Measurements from ENCODE around the gene NYAP2. TPM values are rescaled to one million over a fixed set of nuclear protein-coding genes. Genes with fewer than 3 reads are reported as not detected.
A peak's percentile ranks its signal among the peaks of the same experiment; 100 is the strongest.

NYAP2 gene
- polyA plus RNA-seq, 6 donors from 2014 or later = not detected

GRCh38 chr2:225600444-225600843, 200.9 kb downstream of the NYAP2 start:
- ATAC-seq (ENCODE audit: low read depth in 2 of 2) (no peak), DNase-seq (no peak)
- Mint-ChIP-seq H3K36me3 (no peaks in the 10 kb centered on the region), H3K4me3 (no peak overlapping the region), H3K4me1 (no peaks in the 10 kb centered on the region), H3K27ac (no peak overlapping the region), H3K27me3 (no peaks in the 10 kb centered on the region), H3K9me3 (peaks cover 0 to 11% (median 2%) of the 10 kb centered on the region in 7 donors)

GRCh38 chr2:225600865-225601264, 201.4 kb downstream of the NYAP2 start:
- Mint-ChIP-seq H3K9me3 (peaks cover 0 to 11% (median 2%) of the 10 kb centered on the region in 7 donors), H3K27me3 (no peaks in the 10 kb centered on the region)
- no peak for ATAC-seq (ENCODE audit: low read depth in 2 of 2)

DNA sequence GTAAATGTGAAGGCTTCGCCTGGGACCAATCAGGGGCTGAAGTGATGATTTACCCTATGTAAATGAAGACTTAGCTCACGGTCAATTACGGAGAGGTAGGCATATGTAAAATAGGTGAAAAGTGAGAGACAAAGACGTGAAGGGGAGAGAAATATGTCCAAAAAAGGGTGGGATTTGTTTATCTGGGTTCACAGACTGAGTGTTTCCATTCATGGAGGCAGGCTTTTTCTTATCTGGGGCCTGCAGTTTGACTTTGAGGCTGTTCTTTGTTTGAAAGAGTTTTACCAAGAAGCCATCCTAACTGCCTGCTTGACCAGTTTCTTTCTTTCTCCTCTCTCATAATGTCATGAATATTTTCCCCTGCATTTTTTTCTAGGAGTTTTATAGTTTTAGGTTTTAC, 202.7 kb downstream of the NYAP2 start:
- Mint-ChIP-seq H3K27me3 (no peaks in the 10 kb centered on the region), H3K36me3 (no peaks in the 10 kb centered on the region), H3K27ac (no peak overlapping the region), H3K9me3 (peaks cover 0 to 11% (median 2%) of the 10 kb centered on the region in 7 donors), H3K4me1 (no peaks in the 10 kb centered on the region), H3K4me3 (no peak overlapping the region)
- DNase-seq = no peak
- no peak for ATAC-seq (ENCODE audit: low read depth in 2 of 2)

More at GRCh38 chr2:225600865-225601264, 201.4 kb downstream of the NYAP2 start:
- DNase-seq = no peak
- Mint-ChIP-seq H3K4me1 (no peaks in the 10 kb centered on the region), H3K4me3 (no peak overlapping the region), H3K36me3 (no peaks in the 10 kb centered on the region), H3K27ac (no peak overlapping the region)

DNA sequence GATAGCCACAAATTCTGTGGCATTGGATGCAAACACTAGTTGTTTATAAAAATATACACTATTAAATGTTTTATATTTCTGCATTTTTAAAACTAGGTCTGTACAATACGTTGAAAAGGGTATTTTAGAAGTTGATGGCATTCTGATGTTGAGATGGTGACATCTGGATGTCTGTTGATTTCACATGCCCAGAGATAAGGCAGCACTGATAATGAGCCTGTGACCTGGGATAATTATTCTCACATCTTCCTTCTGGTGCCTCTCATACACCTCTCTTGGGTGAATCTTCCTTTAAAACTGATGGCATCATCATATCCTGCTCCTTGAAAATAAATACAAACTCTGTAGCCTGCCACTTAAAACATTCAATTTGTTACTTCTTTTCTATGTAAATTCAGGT, 208.6 kb downstream of the NYAP2 start:
- DNase-seq (no peak), ATAC-seq (ENCODE audit: low read depth in 2 of 2) (no peak)
- H3K9me3 Mint-ChIP-seq = peaks cover 0 to 4% (median 2%) of the 10 kb centered on the region in 7 donors
- no peak overlapping the region for H3K4me3 Mint-ChIP-seq
- H3K4me1 Mint-ChIP-seq = no peaks in the 10 kb centered on the region
- H3K36me3 Mint-ChIP-seq = no peaks in the 10 kb centered on the region
- no peak overlapping the region for H3K27ac Mint-ChIP-seq
- peaks cover 0 to 9% (median 6%) of the 10 kb centered on the region in 3 donors for H3K27me3 Mint-ChIP-seq

- H3K4me3 Mint-ChIP-seq = no peak overlapping the region
- peaks cover 5 to 9% (median 6%) of the 10 kb centered on the region in 3 donors for H3K27me3 Mint-ChIP-seq
- H3K4me1 Mint-ChIP-seq = no peaks in the 10 kb centered on the region
- H3K27ac Mint-ChIP-seq = no peak overlapping the region
- H3K9me3 Mint-ChIP-seq = peaks cover 0 to 8% (median 2%) of the 10 kb centered on the region in 7 donors
- ATAC-seq (ENCODE audit: low read depth in 2 of 2) = no peak
- no peaks in the 10 kb centered on the region for H3K36me3 Mint-ChIP-seq
- no peak for DNase-seq
These were observed 213.1 kb downstream of the NYAP2 start for GRCh38 chr2:225612636-225613035.

- ATAC-seq (ENCODE audit: low read depth in 2 of 2) = no peak
- no peak for DNase-seq
- peaks cover 0 to 8% (median 0%) of the 10 kb centered on the region in 7 donors for H3K9me3 Mint-ChIP-seq
- no peaks in the 10 kb centered on the region for H3K36me3 Mint-ChIP-seq
- peaks cover 0 to 7% (median 5%) of the 10 kb centered on the region in 3 donors for H3K27me3 Mint-ChIP-seq
- no peaks in the 10 kb centered on the region for H3K4me1 Mint-ChIP-seq
- H3K27ac Mint-ChIP-seq = no peak overlapping the region
- no peak overlapping the region for H3K4me3 Mint-ChIP-seq
These were observed 215.4 kb downstream of the NYAP2 start for GRCh38 chr2:225614915-225615314.

- ATAC-seq (ENCODE audit: low read depth in 2 of 2) = no peak
- Mint-ChIP-seq H3K9me3 (peaks cover 0 to 8% (median 0%) of the 10 kb centered on the region in 7 donors), H3K27ac (no peak overlapping the region), H3K27me3 (peaks cover 0 to 7% (median 5%) of the 10 kb centered on the region in 3 donors), H3K36me3 (no peaks in the 10 kb centered on the region), H3K4me3 (no peak overlapping the region), H3K4me1 (no peaks in the 10 kb centered on the region)
- no peak for DNase-seq
These were observed 216.0 kb downstream of the NYAP2 start for GRCh38 chr2:225615514-225615913.

- no peak overlapping the region for H3K4me3 Mint-ChIP-seq
- H3K4me1 Mint-ChIP-seq = no peaks in the 10 kb centered on the region
- peaks cover 0 to 8% (median 0%) of the 10 kb centered on the region in 7 donors for H3K9me3 Mint-ChIP-seq
- H3K27me3 Mint-ChIP-seq = peaks cover 0 to 7% (median 5%) of the 10 kb centered on the region in 3 donors
- no peaks in the 10 kb centered on the region for H3K36me3 Mint-ChIP-seq
- ATAC-seq (ENCODE audit: low read depth in 2 of 2) = no peak
- no peak for DNase-seq
- H3K27ac Mint-ChIP-seq = no peak overlapping the region
These were observed 216.9 kb downstream of the NYAP2 start for GRCh38 chr2:225616372-225616771.

- H3K36me3 Mint-ChIP-seq = no peaks in the 10 kb centered on the region
- no peak for ATAC-seq (ENCODE audit: low read depth in 2 of 2)
- H3K27ac Mint-ChIP-seq = no peak overlapping the region
- H3K4me1 Mint-ChIP-seq = no peaks in the 10 kb centered on the region
- H3K4me3 Mint-ChIP-seq = no peak overlapping the region
- H3K9me3 Mint-ChIP-seq = peaks cover 0 to 8% (median 0%) of the 10 kb centered on the region in 7 donors
- no peak for DNase-seq
- peaks cover 0 to 7% (median 5%) of the 10 kb centered on the region in 3 donors for H3K27me3 Mint-ChIP-seq
These were observed 217.3 kb downstream of the NYAP2 start for GRCh38 chr2:225616848-225617247.

DNA sequence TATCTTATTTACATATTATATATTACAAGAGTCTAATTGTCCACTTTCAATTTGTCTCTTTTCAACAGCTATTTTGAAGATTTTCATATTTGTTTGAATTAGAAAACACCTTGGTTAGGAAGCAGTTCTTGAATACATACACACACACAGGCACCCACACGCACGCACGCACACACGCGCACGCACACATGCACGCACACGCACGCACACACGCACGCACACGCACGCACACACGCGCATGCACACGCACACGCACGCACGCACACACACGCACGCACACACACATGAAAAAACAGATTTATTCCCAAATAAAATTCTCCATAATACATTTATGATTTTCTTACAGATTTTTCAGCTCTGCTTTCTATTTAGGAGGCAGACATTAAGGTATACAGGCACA, 220.7 kb downstream of the NYAP2 start:
- Mint-ChIP-seq H3K4me3 (no peak overlapping the region), H3K27me3 (peaks cover 0 to 10% (median under 1%) of the 10 kb centered on the region in 3 donors), H3K36me3 (no peaks in the 10 kb centered on the region), H3K4me1 (no peaks in the 10 kb centered on the region), H3K27ac (no peak overlapping the region), H3K9me3 (no peaks in the 10 kb centered on the region)
- ATAC-seq (ENCODE audit: low read depth in 2 of 2) (no peak), DNase-seq (no peak)

- Mint-ChIP-seq H3K4me1 (no peaks in the 10 kb centered on the region), H3K27ac (no peak overlapping the region), H3K9me3 (no peaks in the 10 kb centered on the region), H3K36me3 (no peaks in the 10 kb centered on the region), H3K27me3 (peaks cover 0 to 3% (median 2%) of the 10 kb centered on the region in 3 donors), H3K4me3 (peak overlapping the region in 1 of 8 donors; percentile 36)
- ATAC-seq (ENCODE audit: low read depth in 2 of 2) (no peak), DNase-seq (no peak)
These were observed 231.5 kb downstream of the NYAP2 start for GRCh38 chr2:225630824-225631533.

GRCh38 chr2:225632351-225632750, 232.8 kb downstream of the NYAP2 start:
- Mint-ChIP-seq H3K4me1 (no peaks in the 10 kb centered on the region), H3K27ac (no peak overlapping the region), H3K9me3 (no peaks in the 10 kb centered on the region), H3K36me3 (no peaks in the 10 kb centered on the region), H3K27me3 (peaks cover 0 to 8% (median 0%) of the 10 kb centered on the region in 3 donors), H3K4me3 (no peak overlapping the region)
- no peak for ATAC-seq (ENCODE audit: low read depth in 2 of 2)
- no peak for DNase-seq

GRCh38 chr2:225636558-225636957, 237.0 kb downstream of the NYAP2 start:
- ATAC-seq (ENCODE audit: low read depth in 2 of 2) (no peak), DNase-seq (no peak)
- H3K4me3 Mint-ChIP-seq = no peak overlapping the region
- H3K27me3 Mint-ChIP-seq = peaks cover 0 to 8% (median 7%) of the 10 kb centered on the region in 3 donors
- no peaks in the 10 kb centered on the region for H3K36me3 Mint-ChIP-seq
- H3K9me3 Mint-ChIP-seq = no peaks in the 10 kb centered on the region
- H3K27ac Mint-ChIP-seq = no peak overlapping the region
- H3K4me1 Mint-ChIP-seq = no peaks in the 10 kb centered on the region

GRCh38 chr2:225637259-225637658, 237.7 kb downstream of the NYAP2 start:
- DNase-seq (no peak), ATAC-seq (ENCODE audit: low read depth in 2 of 2) (no peak)
- no peaks in the 10 kb centered on the region for H3K4me1 Mint-ChIP-seq
- H3K27ac Mint-ChIP-seq = no peak overlapping the region
- H3K36me3 Mint-ChIP-seq = no peaks in the 10 kb centered on the region
- peaks cover 0 to 8% (median 7%) of the 10 kb centered on the region in 3 donors for H3K27me3 Mint-ChIP-seq
- no peak overlapping the region for H3K4me3 Mint-ChIP-seq
- H3K9me3 Mint-ChIP-seq = no peaks in the 10 kb centered on the region
